Transverse colon (tissue), 4 donors: ENCODE measurements around the gene PLCB1. TPM values are rescaled to one million over a fixed set of nuclear protein-coding genes. Genes with fewer than 3 reads are reported as not detected.

ENCODE experiments used
- DNase-seq: peaks from one replicate; pipeline ENCODE4 v3.0.0-alpha.2; 2019
- H3K27ac ChIP-seq, 4 donors: fragments of 200-600 bp; sonication (generic); 2 replicates each; pipeline ENCODE4 v1.5.1; 2016 to 2018; ENCODE audit warnings: inconsistent platforms in 4 of 4
- H3K27me3 ChIP-seq: fragments of 200-600 bp; sonication (generic); 2 replicates; pipeline ENCODE4 v1.5.1; 2017; ENCODE audit warnings: inconsistent platforms
- H3K36me3 ChIP-seq, 4 donors: fragments of 200-600 bp; sonication (generic); 2 replicates each; pipeline ENCODE4 v1.5.1; 2017 to 2019; ENCODE audit warnings: inconsistent platforms in 4 of 4
- H3K4me1 ChIP-seq, 4 donors: fragments of 200-600 bp; sonication (generic); 2 replicates each; pipeline ENCODE4 v1.5.1; 2017 to 2020; ENCODE audit warnings: inconsistent platforms in 4 of 4
- H3K4me3 ChIP-seq, 4 donors: fragments of 200-600 bp; sonication (generic); 1 replicate in 1 of 4; 2 replicates in 3 of 4; pipeline versions ENCODE4 v1.5.1 to v1.6.1; 2017 to 2019; ENCODE audit warnings: inconsistent platforms in 4 of 4
- H3K9me3 ChIP-seq, 2 donors: fragments of 200-600 bp; sonication (generic); 2 replicates each; pipeline ENCODE4 v1.5.1; 2017 to 2019; ENCODE audit warnings: inconsistent platforms in 2 of 2
- EP300 ChIP-seq: sonication (generic); formaldehyde crosslinking; IDR thresholded peaks from one replicate; pipeline ENCODE4 v1.6.1; 2017; ENCODE audit warnings: antibody characterized with exemption, low read depth
- POLR2A ChIP-seq: fragments of 450-650 bp; IDR thresholded peaks from one replicate; pipeline ENCODE4 v1.6.1; 2016; ENCODE audit warnings: antibody characterized with exemption, mild to moderate bottlenecking, moderate library complexity
- POLR2AphosphoS5 ChIP-seq, 3 donors: sonication (generic); formaldehyde crosslinking; IDR thresholded peaks; one replicate each; pipeline ENCODE4 v1.6.1; 2016; ENCODE audit warnings: antibody characterized with exemption in 3 of 3
- WGBS, 2 donors: methylation state at CpG; one replicate each; pipeline ENCODE4 v1.1.5; 2018; ENCODE audit warnings: low coverage in 1 of 2; 5-methylcytosine and 5-hydroxymethylcytosine counted together
- in situ Hi-C, 4 donors: fragments of 200-750 bp; cut with MboI; loops; one replicate each; pipeline versions ENCODE4 v1.15.0 to v1.15.1; 2017; ENCODE audit warnings: low sequenced_read_pairs in 3 of 4, low pct_ligation_motif_present in 1 of 4, low pct_unique_long_range_greater_than_20kb in 1 of 4
- intact Hi-C: fragments of 100-400 bp; cut with DNase I; formaldehyde crosslinking; loops from one replicate; pipeline ENCODE4 v1.15.1; 2023; ENCODE audit warnings: low total_unique reads
- total RNA-seq, 4 donors: library from RNA; depleted of rRNA; stranded (reverse); fragments of >200 nt; gene quantifications; one replicate each; pipeline ENCODE4 v1.1.0, GENCODE V29; 2016
- TF ChIP-seq, protein P1 (sequence below), 5 experiments: fragments of 200-600 bp in 3 of 5; fragments of 450-650 bp in 2 of 5; sonication (generic) in 3 of 5; IDR thresholded peaks; 1 replicate in 2 of 5; 2 replicates in 3 of 5; pipeline ENCODE4 v1.5.1; 2016 to 2017; ENCODE audit warnings: antibody characterized with exemption in 5 of 5, inconsistent platforms in 3 of 5, mild to moderate bottlenecking in 2 of 5, moderate library complexity in 1 of 5

Gene PLCB1
- total RNA-seq, 4 donors from 2014 or later = 13.1 to 18.6 (median 15.8) TPM

- Histone ChIP-seq H3K27ac (no peak overlapping the region), H3K36me3 (no peaks in the 10 kb centered on the region), H3K4me1 (no peaks in the 10 kb centered on the region), H3K9me3 (no peaks in the 10 kb centered on the region), H3K27me3 (no peaks in the 10 kb centered on the region), H3K4me3 (no peak overlapping the region)
- WGBS, 2 donors = 70 to 82% methylated on average over 4 of the region's 4 CpGs
- intact Hi-C loops (no loop called here), in situ Hi-C loops (no loop called here)
- TF ChIP-seq, protein P1, sequence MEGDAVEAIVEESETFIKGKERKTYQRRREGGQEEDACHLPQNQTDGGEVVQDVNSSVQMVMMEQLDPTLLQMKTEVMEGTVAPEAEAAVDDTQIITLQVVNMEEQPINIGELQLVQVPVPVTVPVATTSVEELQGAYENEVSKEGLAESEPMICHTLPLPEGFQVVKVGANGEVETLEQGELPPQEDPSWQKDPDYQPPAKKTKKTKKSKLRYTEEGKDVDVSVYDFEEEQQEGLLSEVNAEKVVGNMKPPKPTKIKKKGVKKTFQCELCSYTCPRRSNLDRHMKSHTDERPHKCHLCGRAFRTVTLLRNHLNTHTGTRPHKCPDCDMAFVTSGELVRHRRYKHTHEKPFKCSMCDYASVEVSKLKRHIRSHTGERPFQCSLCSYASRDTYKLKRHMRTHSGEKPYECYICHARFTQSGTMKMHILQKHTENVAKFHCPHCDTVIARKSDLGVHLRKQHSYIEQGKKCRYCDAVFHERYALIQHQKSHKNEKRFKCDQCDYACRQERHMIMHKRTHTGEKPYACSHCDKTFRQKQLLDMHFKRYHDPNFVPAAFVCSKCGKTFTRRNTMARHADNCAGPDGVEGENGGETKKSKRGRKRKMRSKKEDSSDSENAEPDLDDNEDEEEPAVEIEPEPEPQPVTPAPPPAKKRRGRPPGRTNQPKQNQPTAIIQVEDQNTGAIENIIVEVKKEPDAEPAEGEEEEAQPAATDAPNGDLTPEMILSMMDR (IDR thresholded peaks at IDR 0.05) = no peak
- TF ChIP-seq EP300 = no peak
- TF ChIP-seq POLR2A = no peak
- TF ChIP-seq POLR2AphosphoS5 (IDR thresholded peaks at IDR 0.05) = no peak
- no peak for DNase-seq
These were observed 119.1 kb downstream of the PLCB1 start for GRCh38 chr20:8251201-8251575.

- Histone ChIP-seq H3K9me3 (no peaks in the 10 kb centered on the region), H3K36me3 (no peaks in the 10 kb centered on the region), H3K27ac (no peak overlapping the region), H3K4me1 (no peaks in the 10 kb centered on the region), H3K4me3 (no peak overlapping the region), H3K27me3 (no peaks in the 10 kb centered on the region)
- intact Hi-C loops (no loop called here), in situ Hi-C loops (no loop called here)
- DNase-seq = no peak
- 78 to 86% methylated on average over 4 of the region's 4 CpGs for WGBS, 2 donors
- no peak for TF ChIP-seq POLR2AphosphoS5 (IDR thresholded peaks at IDR 0.05)
These were observed 123.0 kb downstream of the PLCB1 start for GRCh38 chr20:8254911-8255582.

DNA sequence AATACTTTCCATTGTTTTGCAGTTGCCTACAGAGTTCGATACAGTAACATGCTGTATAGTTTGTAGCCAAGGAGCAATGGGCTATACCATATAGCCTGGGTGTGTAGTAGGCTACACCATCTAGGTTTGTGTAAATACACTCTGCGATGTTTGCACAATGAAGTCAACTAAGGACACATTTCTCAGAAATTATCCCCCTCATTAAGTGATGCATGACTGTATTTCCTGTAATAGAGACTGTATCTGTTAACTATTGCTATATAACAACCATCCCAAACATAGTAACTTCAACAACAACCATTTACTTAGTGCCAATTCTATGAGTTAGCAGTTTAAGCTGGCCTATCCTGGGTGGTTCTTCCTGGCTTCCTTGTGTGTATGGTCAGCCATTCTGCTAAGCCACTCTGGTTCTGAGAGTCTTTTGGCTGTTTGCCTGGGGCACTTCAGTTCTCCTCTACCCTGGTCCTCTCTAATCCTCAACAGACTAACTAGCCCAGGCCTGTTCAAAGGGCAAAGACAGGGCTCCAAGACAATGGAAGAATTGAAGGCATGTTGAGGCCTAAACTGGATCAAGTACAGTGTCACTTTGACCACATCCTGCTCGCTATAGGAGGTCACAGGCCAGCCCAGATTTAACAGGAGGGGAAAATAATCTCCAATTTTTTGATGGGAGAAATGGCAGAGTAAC is 124.0 kb downstream of the PLCB1 start:
- Histone ChIP-seq H3K36me3 (no peaks in the 10 kb centered on the region), H3K4me1 (no peaks in the 10 kb centered on the region), H3K4me3 (no peak overlapping the region), H3K9me3 (no peaks in the 10 kb centered on the region), H3K27ac (no peak overlapping the region), H3K27me3 (no peaks in the 10 kb centered on the region)
- in situ Hi-C loops = no loop called here
- WGBS, 2 donors = 63 to 85% methylated on average over 2 to 3 of the region's 3 CpGs
- no peak for DNase-seq
- intact Hi-C loops = no loop called here
- no peak for TF ChIP-seq POLR2AphosphoS5 (IDR thresholded peaks at IDR 0.05)
- no peak for TF ChIP-seq POLR2A
- TF ChIP-seq EP300 = no peak
- TF ChIP-seq, protein P1 (IDR thresholded peaks at IDR 0.05) = no peak

GRCh38 chr20:8260837-8261251 is 128.8 kb downstream of the PLCB1 start:
- intact Hi-C loops = no loop called here

More at GRCh38 chr20:8260837-8261251, 128.8 kb downstream of the PLCB1 start:
- Histone ChIP-seq H3K9me3 (no peaks in the 10 kb centered on the region), H3K36me3 (no peaks in the 10 kb centered on the region), H3K4me3 (no peak overlapping the region), H3K4me1 (no peaks in the 10 kb centered on the region), H3K27me3 (no peaks in the 10 kb centered on the region), H3K27ac (no peak overlapping the region)
- TF ChIP-seq POLR2AphosphoS5 (IDR thresholded peaks at IDR 0.05) = no peak
- TF ChIP-seq, protein P1 (IDR thresholded peaks at IDR 0.05) = no peak
- no peak for TF ChIP-seq POLR2A
- no peak for TF ChIP-seq EP300
- 45 to 76% methylated on average over 1 to 5 of the region's 5 CpGs for WGBS, 2 donors
- no peak for DNase-seq
- in situ Hi-C loops = no loop called here
